Airway epithelial cell (primary cell): ENCODE results near the gene MBLAC1. TPM values are rescaled to one million over a fixed set of nuclear protein-coding genes. Genes with fewer than 3 reads are reported as not detected.

Source experiments
- total RNA-seq: library from RNA; depleted of rRNA; stranded (reverse); fragments of >200 nt; gene quantifications from 2 replicates; pipeline ENCODE4 v1.2.3, GENCODE V29; 2015

MBLAC1 gene
- 2.1 and 2.6 TPM in 2 replicates for total RNA-seq

GRCh38 chr7:100126931-100127865 is at the start of gene MBLAC1:
MBLAC1 (plus strand) TSS chr7:100126967; CDS start chr7:100127396, 429 bp downstream.

GRCh38 chr7:100081535-100082102 is 45.1 kb upstream of the MBLAC1 start, which contains the start of gene ZNF3:
ZNF3 (minus strand) TSS chr7:100081723; CDS start chr7:100077357, 4,366 bp downstream.

GRCh38 chr7:100088621-100089457 is 37.9 kb upstream of the MBLAC1 start, which contains the start of gene COPS6:
COPS6 (plus strand) TSS chr7:100088969; CDS start chr7:100088991, 22 bp downstream.

GRCh38 chr7:100101016-100101862 is 25.5 kb upstream of the MBLAC1 start, which contains the start of the genes AP4M1 and MCM7:
AP4M1 (plus strand) TSS chr7:100101643; CDS start chr7:100101715, 72 bp downstream.
MCM7 (minus strand) TSS chr7:100101397; CDS start chr7:100101294, 103 bp downstream.

GRCh38 chr7:100119072-100119969 is 7.4 kb upstream of the MBLAC1 start, which contains the start of the genes CNPY4 and TAF6:
CNPY4 (plus strand) TSS chr7:100119634; CDS start chr7:100119745, 111 bp downstream.
TAF6 (minus strand) TSS chr7:100119358; CDS start chr7:100114209, 5,149 bp downstream.

GRCh38 chr7:100148559-100149328 is 22.0 kb downstream of the MBLAC1 start, which contains the start of gene LAMTOR4:
LAMTOR4 (plus strand) TSS chr7:100148918; CDS start chr7:100148973, 55 bp downstream.

GRCh38 chr7:100158229-100159098 is 31.7 kb downstream of the MBLAC1 start, which contains the start of gene TRAPPC14:
TRAPPC14 (minus strand) TSS chr7:100158723; CDS start chr7:100158499, 224 bp downstream.

GRCh38 chr7:100177045-100178001 is 50.6 kb downstream of the MBLAC1 start, which contains the start of the genes GPC2 and STAG3:
GPC2 (minus strand) TSS chr7:100177381; CDS start chr7:100177199, 182 bp downstream.
STAG3 (plus strand) TSS chr7:100177918; CDS start chr7:100180557, 2,639 bp downstream.

Other genes starting within 250 kb of the MBLAC1 start
- not detected in 2 replicates for gene OR2AE1, start 249.9 kb upstream of the MBLAC1 start, total RNA-seq
- 16.1 and 16.9 TPM in 2 replicates for gene TRIM4, start 207.4 kb upstream of the MBLAC1 start, total RNA-seq
- not detected in 2 replicates for gene GJC3, start 197.3 kb upstream of the MBLAC1 start, total RNA-seq
- 0.21 TPM in 1 of 2 replicates, not detected in the other for gene AZGP1, start 150.9 kb upstream of the MBLAC1 start, total RNA-seq
- 13.6 and 19.1 TPM in 2 replicates for gene ZKSCAN1, start 111.4 kb upstream of the MBLAC1 start, total RNA-seq
- gene ZSCAN21, start 77.2 kb upstream of the MBLAC1 start, total RNA-seq = 7.9 and 11.6 TPM in 2 replicates
- 11.8 and 17.4 TPM in 2 replicates for gene ZNF3, start 45.2 kb upstream of the MBLAC1 start, total RNA-seq
- gene COPS6, start 38.0 kb upstream of the MBLAC1 start, total RNA-seq = 46.7 and 56.3 TPM in 2 replicates
- 121 and 137 TPM in 2 replicates for gene MCM7, start 25.6 kb upstream of the MBLAC1 start, total RNA-seq
- 16.7 and 19.3 TPM in 2 replicates for gene AP4M1, start 25.3 kb upstream of the MBLAC1 start, total RNA-seq
- gene TAF6, start 7.6 kb upstream of the MBLAC1 start, total RNA-seq = 35.9 and 36.7 TPM in 2 replicates
- 4.8 and 7.4 TPM in 2 replicates for gene CNPY4, start 7.3 kb upstream of the MBLAC1 start, total RNA-seq
- 201 and 230 TPM in 2 replicates for gene LAMTOR4, start 22.0 kb downstream of the MBLAC1 start, total RNA-seq
- 12.1 and 14.2 TPM in 2 replicates for gene TRAPPC14, start 31.8 kb downstream of the MBLAC1 start, total RNA-seq
- gene GAL3ST4, start 41.6 kb downstream of the MBLAC1 start, total RNA-seq = 2.4 and 2.7 TPM in 2 replicates
- 1.9 and 2.5 TPM in 2 replicates for gene GPC2, start 50.4 kb downstream of the MBLAC1 start, total RNA-seq
- 0.07 and 0.14 TPM in 2 replicates for gene STAG3, start 51.0 kb downstream of the MBLAC1 start, total RNA-seq
- gene PVRIG, start 93.0 kb downstream of the MBLAC1 start, total RNA-seq = not detected in 2 replicates
- gene SPDYE3, start 180.7 kb downstream of the MBLAC1 start, total RNA-seq = not detected in 2 replicates
- gene PILRB, start 231.2 kb downstream of the MBLAC1 start, total RNA-seq = 9.0 and 10.6 TPM in 2 replicates
- gene PILRA, start 246.5 kb downstream of the MBLAC1 start, total RNA-seq = not detected in 2 replicates